Naive B cell (primary cell): ENCODE results near the gene FAAP100. TPM values are rescaled to one million over a fixed set of nuclear protein-coding genes. Genes with fewer than 3 reads are reported as not detected.

Experiments
- ATAC-seq, 2 donors: fragments of 150-1000 bp; cut with Tn5 transposase; 2 replicates each; pipeline ENCODE4 v1.10.0; 2021; ENCODE audit warnings: low read depth in 2 of 2, mild to moderate bottlenecking in 2 of 2, moderate library complexity in 2 of 2
- DNase-seq: peaks from one replicate; pipeline ENCODE4 v3.0.0; 2022
- H3K27ac Mint-ChIP-seq, 6 donors: one replicate each; pipeline ENCODE4 v1.8.0; 2020 to 2022; ENCODE audit warnings: mild to moderate bottlenecking in 6 of 6, mixed read lengths in 6 of 6, moderate library complexity in 5 of 6, inconsistent platforms in 2 of 6
- H3K27me3 Mint-ChIP-seq, 3 donors: one replicate each; pipeline ENCODE4 v1.8.0; 2021 to 2022; ENCODE audit warnings: mixed read lengths in 3 of 3, mild to moderate bottlenecking in 1 of 3
- H3K36me3 Mint-ChIP-seq, 2 donors: one replicate each; pipeline ENCODE4 v1.8.0; 2020 to 2022; ENCODE audit warnings: mixed read lengths in 2 of 2, inconsistent platforms in 1 of 2, mild to moderate bottlenecking in 1 of 2
- H3K4me1 Mint-ChIP-seq, 3 donors: one replicate each; pipeline ENCODE4 v1.8.0; 2020 to 2022; ENCODE audit warnings: mixed read lengths in 3 of 3, inconsistent platforms in 1 of 3, mild to moderate bottlenecking in 1 of 3, moderate library complexity in 1 of 3
- H3K4me3 Mint-ChIP-seq, 8 donors: one replicate each; pipeline ENCODE4 v1.8.0; 2020 to 2022; ENCODE audit warnings: mild to moderate bottlenecking in 8 of 8, mixed read lengths in 8 of 8, moderate library complexity in 8 of 8, inconsistent platforms in 2 of 8
- H3K9me3 Mint-ChIP-seq, 7 donors: one replicate each; pipeline ENCODE4 v1.8.0; 2020 to 2022; ENCODE audit warnings: mixed read lengths in 7 of 7, mild to moderate bottlenecking in 5 of 7, inconsistent platforms in 2 of 7, moderate library complexity in 1 of 7
- polyA plus RNA-seq, 6 donors: library from polyadenylated mRNA; unstranded; fragments of 300-500 nt; fragmentation: Illumina TruSeq; gene quantifications; one replicate each; pipeline ENCODE4 v1.2.3, GENCODE V29; 2021; ENCODE audit warnings: low read depth in 6 of 6

FAAP100 gene
- polyA plus RNA-seq, 6 donors from 2014 or later, result 12.5 to 31.2 (median 15.1) TPM

DNA sequence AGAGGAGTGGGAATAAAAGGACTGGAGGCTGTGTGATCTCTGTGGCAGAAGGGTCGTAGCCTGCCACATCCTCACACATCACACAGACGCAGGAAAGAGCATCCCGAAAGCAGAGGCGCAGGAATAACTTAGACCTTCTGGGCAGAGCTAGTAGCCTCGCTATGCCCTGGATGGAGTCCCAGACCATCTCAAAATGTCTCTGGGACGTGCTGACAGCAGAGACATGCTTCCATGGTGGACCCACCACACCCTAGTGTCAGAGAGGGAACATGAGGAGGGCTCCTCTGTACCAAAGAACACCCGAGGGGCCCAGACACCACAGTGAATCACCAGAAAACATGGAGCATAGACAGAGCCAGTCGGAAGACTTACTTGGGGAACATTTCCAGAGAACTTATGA lies 29.6 kb upstream of the FAAP100 start:
- Mint-ChIP-seq H3K4me3 (no peak overlapping the region), H3K36me3 (peaks cover 3 to 31% of the 10 kb centered on the region in 2 donors), H3K27ac (no peak overlapping the region), H3K4me1 (peaks cover 24 to 32% (median 30%) of the 10 kb centered on the region in 3 donors), H3K9me3 (no peaks in the 10 kb centered on the region), H3K27me3 (no peaks in the 10 kb centered on the region)
- no peak for DNase-seq
- ATAC-seq, result no peak

GRCh38 chr17:81580481-81580880 lies 28.3 kb upstream of the FAAP100 start:
- Mint-ChIP-seq H3K4me1 (peaks cover 24 to 32% (median 30%) of the 10 kb centered on the region in 3 donors), H3K36me3 (peaks cover 9 to 31% of the 10 kb centered on the region in 2 donors), H3K27ac (peak overlapping the region in 1 of 6 donors; percentile 76), H3K9me3 (no peaks in the 10 kb centered on the region), H3K27me3 (no peaks in the 10 kb centered on the region), H3K4me3 (no peak overlapping the region)
- DNase-seq (no peak), ATAC-seq (no peak)

DNA sequence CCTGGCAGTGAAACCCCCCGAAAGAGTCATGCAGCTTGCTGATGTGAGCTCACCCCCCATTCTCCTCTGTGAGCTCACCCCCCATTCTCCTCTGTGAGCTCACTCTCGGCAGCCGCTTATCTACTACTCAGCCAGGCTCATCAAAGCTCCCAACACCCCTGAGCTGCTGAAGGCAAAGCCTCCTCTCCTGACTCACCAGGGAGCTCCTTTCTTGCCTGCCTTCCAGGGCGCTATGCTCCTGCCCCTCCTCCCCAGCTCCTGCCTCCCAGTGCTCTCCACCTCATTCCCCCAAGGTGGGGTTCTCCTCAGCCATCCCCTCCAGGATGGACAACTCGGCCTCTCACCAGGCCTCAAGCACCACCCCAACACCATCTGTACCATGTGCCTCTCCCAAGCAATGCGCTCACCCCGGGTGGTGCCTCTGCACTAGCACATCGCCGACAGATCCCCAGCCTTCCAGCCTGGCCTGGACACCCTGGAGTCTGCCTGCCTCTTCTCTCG lies 27.7 kb upstream of the FAAP100 start:
- no peak overlapping the region for H3K4me3 Mint-ChIP-seq
- no peak for ATAC-seq
- H3K4me1 Mint-ChIP-seq, result peaks cover 24 to 32% (median 30%) of the 10 kb centered on the region in 3 donors
- no peaks in the 10 kb centered on the region for H3K27me3 Mint-ChIP-seq
- H3K9me3 Mint-ChIP-seq, result no peaks in the 10 kb centered on the region
- H3K27ac Mint-ChIP-seq, result peak overlapping the region in 3 of 6 donors; percentile 76 to 85 (median 82)
- no peak for DNase-seq
- H3K36me3 Mint-ChIP-seq, result peaks cover 9 to 31% of the 10 kb centered on the region in 2 donors

GRCh38 chr17:81579298-81579697 lies 27.1 kb upstream of the FAAP100 start:
- Mint-ChIP-seq H3K9me3 (no peaks in the 10 kb centered on the region), H3K4me3 (peak overlapping the region in 1 of 8 donors; percentile 7), H3K27ac (peak overlapping the region in 4 of 6 donors; percentile 76 to 95 (median 82)), H3K4me1 (peaks cover 24 to 32% (median 30%) of the 10 kb centered on the region in 3 donors), H3K27me3 (no peaks in the 10 kb centered on the region), H3K36me3 (peaks cover 7 to 33% of the 10 kb centered on the region in 2 donors)
- no peak for ATAC-seq
- DNase-seq, result no peak

- H3K9me3 Mint-ChIP-seq, result no peaks in the 10 kb centered on the region
- H3K27me3 Mint-ChIP-seq, result no peaks in the 10 kb centered on the region
- peak overlapping the region in 5 of 6 donors; percentile 5 to 90 (median 70) for H3K27ac Mint-ChIP-seq
- H3K4me3 Mint-ChIP-seq, result no peak overlapping the region
- peaks cover 24 to 35% (median 30%) of the 10 kb centered on the region in 3 donors for H3K4me1 Mint-ChIP-seq
- H3K36me3 Mint-ChIP-seq, result peaks cover 6 to 39% of the 10 kb centered on the region in 2 donors
- DNase-seq, result no peak
- ATAC-seq, result peak in 1 of 2 donors; percentile 30
Observed at GRCh38 chr17:81578561-81579225, 26.5 kb upstream of the FAAP100 start.

- DNase-seq, result no peak
- H3K36me3 Mint-ChIP-seq, result peaks cover 6 to 40% of the 10 kb centered on the region in 2 donors
- H3K4me3 Mint-ChIP-seq, result no peak overlapping the region
- H3K4me1 Mint-ChIP-seq, result peaks cover 24 to 35% (median 30%) of the 10 kb centered on the region in 3 donors
- H3K9me3 Mint-ChIP-seq, result no peaks in the 10 kb centered on the region
- H3K27me3 Mint-ChIP-seq, result no peaks in the 10 kb centered on the region
- ATAC-seq, result no peak
- H3K27ac Mint-ChIP-seq, result peak overlapping the region in 4 of 6 donors; percentile 5 to 93 (median 44)
Observed at GRCh38 chr17:81578038-81578441, 25.9 kb upstream of the FAAP100 start.

DNA sequence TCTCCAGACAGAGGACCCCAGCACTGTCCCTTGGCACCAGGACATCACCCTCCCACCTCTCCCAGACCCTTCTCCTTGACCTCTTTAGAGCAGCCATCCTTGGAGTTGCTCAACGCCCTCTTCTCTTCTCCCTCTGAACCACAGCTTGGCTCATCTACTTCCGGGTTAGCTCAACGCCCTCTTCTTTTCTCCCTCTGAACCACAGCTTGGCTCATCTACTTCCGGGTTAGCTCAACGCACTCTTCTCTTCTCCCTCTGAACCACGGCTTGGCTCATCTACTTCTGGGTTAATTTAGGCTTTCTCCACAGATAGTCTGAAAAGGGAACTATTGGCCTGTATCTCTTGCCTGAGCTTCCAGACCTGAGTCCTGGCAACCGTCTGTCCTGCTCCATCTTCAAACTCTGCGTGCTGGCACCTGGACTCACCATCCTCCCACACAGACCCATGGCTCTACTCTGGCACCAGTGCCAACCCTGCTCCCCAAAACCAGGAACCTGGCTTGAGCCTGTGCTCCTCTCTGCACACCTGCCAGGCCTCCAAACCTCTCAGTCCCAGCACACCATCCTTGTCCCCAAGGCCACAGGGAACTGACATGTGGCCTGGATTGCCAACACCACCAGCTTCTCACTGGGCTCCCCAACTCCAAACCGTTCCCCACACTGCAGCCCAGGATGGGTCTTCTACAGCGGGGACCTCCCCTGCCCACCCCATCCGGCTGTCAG lies 25.3 kb upstream of the FAAP100 start:
- H3K27me3 Mint-ChIP-seq, result no peaks in the 10 kb centered on the region
- ATAC-seq (no peak), DNase-seq (no peak)
- H3K4me3 Mint-ChIP-seq, result no peak overlapping the region
- peak overlapping the region in 3 of 6 donors; percentile 5 to 45 (median 9) for H3K27ac Mint-ChIP-seq
- H3K9me3 Mint-ChIP-seq, result no peaks in the 10 kb centered on the region
- peaks cover 6 to 40% of the 10 kb centered on the region in 2 donors for H3K36me3 Mint-ChIP-seq
- H3K4me1 Mint-ChIP-seq, result peaks cover 24 to 35% (median 30%) of the 10 kb centered on the region in 3 donors

- Mint-ChIP-seq H3K4me1 (peaks cover 24 to 35% (median 30%) of the 10 kb centered on the region in 3 donors), H3K36me3 (peaks cover 6 to 40% of the 10 kb centered on the region in 2 donors), H3K27ac (peak overlapping the region in 1 of 6 donors; percentile 9)
Observed at GRCh38 chr17:81576621-81577277, 24.6 kb upstream of the FAAP100 start.

DNA sequence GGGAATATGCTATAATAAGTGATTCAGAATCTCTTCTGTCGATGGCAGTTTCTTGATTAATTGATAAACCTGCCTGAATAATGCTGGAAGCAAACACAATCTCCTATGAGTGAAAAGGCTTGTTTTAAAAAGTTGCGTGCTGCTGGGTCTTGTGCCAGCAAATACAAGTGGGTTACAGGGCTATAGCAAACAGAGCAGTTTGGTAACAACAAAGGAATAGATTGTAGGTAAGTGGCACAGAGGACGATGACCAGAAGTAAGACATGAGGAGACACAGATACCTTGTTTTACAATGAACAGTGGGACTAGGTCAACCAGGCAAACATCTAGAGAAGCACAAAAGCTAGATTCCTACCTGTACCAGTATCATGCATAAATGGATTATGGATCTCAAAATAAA lies 23.7 kb upstream of the FAAP100 start:
- no peaks in the 10 kb centered on the region for H3K27me3 Mint-ChIP-seq
- H3K4me3 Mint-ChIP-seq, result no peak overlapping the region

More at GRCh38 chr17:81576621-81577277, 24.6 kb upstream of the FAAP100 start:
- no peak for ATAC-seq
- no peak for DNase-seq
- Mint-ChIP-seq H3K4me3 (no peak overlapping the region), H3K9me3 (no peaks in the 10 kb centered on the region), H3K27me3 (no peaks in the 10 kb centered on the region)

DNA sequence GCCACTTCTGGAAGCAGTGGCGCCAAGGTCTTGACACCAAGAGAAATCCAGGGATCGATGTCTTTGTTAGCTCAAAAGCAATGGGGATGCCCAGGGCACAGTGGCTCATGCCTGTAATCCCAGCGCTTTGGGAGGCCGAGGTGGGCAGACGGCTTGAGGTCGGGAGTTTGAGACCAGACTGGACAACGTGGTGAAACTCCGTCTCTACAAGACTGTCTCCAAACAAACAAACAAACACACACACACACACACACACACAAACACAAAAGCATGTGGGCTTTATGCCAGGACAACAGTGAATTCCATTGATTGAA lies 22.4 kb upstream of the FAAP100 start:
- peaks cover 9 to 30% of the 10 kb centered on the region in 2 donors for H3K36me3 Mint-ChIP-seq

More for the DNA sequence above, 23.7 kb upstream of the FAAP100 start:
- H3K9me3 Mint-ChIP-seq, result no peaks in the 10 kb centered on the region
- H3K4me1 Mint-ChIP-seq, result peaks cover 24 to 35% (median 30%) of the 10 kb centered on the region in 3 donors
- peak overlapping the region in 1 of 6 donors; percentile 23 for H3K27ac Mint-ChIP-seq
- DNase-seq, result no peak
- peaks cover 9 to 40% of the 10 kb centered on the region in 2 donors for H3K36me3 Mint-ChIP-seq
- ATAC-seq, result no peak

GRCh38 chr17:81573794-81574642 lies 21.9 kb upstream of the FAAP100 start:
- DNase-seq, result no peak
- Mint-ChIP-seq H3K36me3 (peaks cover 9 to 26% of the 10 kb centered on the region in 2 donors), H3K27ac (no peak overlapping the region), H3K4me1 (peaks cover 13 to 21% (median 13%) of the 10 kb centered on the region in 3 donors), H3K9me3 (no peaks in the 10 kb centered on the region), H3K27me3 (no peaks in the 10 kb centered on the region), H3K4me3 (peak overlapping the region in 1 of 8 donors; percentile 2)
- no peak for ATAC-seq

More for the DNA sequence above, 22.4 kb upstream of the FAAP100 start:
- DNase-seq (no peak), ATAC-seq (no peak)
- no peak overlapping the region for H3K4me3 Mint-ChIP-seq
- peaks cover 16 to 24% (median 18%) of the 10 kb centered on the region in 3 donors for H3K4me1 Mint-ChIP-seq
- no peaks in the 10 kb centered on the region for H3K27me3 Mint-ChIP-seq
- no peaks in the 10 kb centered on the region for H3K9me3 Mint-ChIP-seq
- peak overlapping the region in 1 of 6 donors; percentile 27 for H3K27ac Mint-ChIP-seq

DNA sequence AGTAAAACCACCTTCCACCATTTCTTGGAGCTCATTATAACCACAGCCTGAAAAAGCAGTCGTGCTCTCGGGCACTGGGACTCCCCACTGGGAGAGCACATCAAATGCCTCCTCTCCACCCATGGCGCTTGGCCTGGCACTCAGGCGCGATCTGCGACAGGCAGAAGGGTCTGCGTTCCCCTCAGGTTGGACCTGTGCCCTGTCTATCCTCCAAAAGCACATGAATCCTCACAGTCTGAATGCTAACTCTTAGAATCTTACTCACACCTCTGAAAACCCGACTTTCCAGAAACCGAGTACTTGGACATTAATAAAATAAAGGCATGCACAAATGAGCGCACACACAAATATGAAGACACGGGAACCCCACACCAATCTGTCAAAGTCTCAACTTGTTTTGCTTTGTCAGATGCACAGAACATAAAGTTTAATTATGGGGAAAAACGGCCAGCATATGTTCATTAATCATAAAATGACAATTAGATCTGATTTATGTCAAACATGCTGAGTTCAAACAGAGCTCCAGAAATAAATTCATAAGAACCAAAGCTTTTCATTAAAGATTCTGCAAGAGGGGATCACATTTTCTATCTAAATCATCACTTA lies 20.5 kb upstream of the FAAP100 start:
- ATAC-seq (no peak), DNase-seq (no peak)
- Mint-ChIP-seq H3K4me1 (peaks cover 2 to 10% (median 5%) of the 10 kb centered on the region in 3 donors), H3K9me3 (no peaks in the 10 kb centered on the region), H3K36me3 (peaks cover 15 to 23% of the 10 kb centered on the region in 2 donors), H3K4me3 (no peak overlapping the region), H3K27me3 (no peaks in the 10 kb centered on the region), H3K27ac (no peak overlapping the region)
